Right renal pelvis (tissue), 4 donors: ENCODE data around the gene FAT2. TPM values are rescaled to one million over a fixed set of nuclear protein-coding genes. Genes with fewer than 3 reads are reported as not detected.

Experiments
- DNase-seq, 4 donors: peaks; one replicate each; pipeline ENCODE4 v3.0.0-alpha.2; 2013; ENCODE audit warnings: low read depth in 4 of 4, low spot score in 3 of 4, missing footprints in 1 of 4
- polyA plus RNA-seq, 4 donors: library from polyadenylated mRNA; unstranded; fragments of 120-200 nt; gene quantifications; one replicate each; pipeline ENCODE4 v1.2.1, GENCODE V29; 2013; ENCODE audit not compliant: insufficient read length in 4 of 4

Gene FAT2
- polyA plus RNA-seq, 4 donors, result 5.5 to 10.2 (median 6.9) TPM

DNA sequence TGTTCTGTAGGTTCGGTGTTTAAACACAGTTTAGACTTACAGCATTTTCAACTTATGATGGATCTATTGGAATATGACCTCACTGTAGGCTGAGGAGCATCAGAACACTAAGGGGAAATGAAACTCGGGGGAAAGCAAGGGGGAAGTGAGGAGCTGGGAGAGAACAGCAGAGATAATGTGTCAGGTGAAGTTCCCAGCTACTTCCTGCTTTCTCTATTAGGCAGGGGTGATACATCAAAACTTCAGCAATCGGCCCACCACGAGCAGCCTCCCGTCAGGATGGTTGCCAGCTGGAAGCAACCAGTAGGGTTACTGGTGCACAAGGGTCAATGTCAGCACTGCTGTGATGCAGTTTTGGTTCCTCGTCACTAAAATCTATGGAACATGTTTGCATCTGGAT is 34.3 kb downstream of the FAT2 start:
- DNase-seq, result no peak

DNA sequence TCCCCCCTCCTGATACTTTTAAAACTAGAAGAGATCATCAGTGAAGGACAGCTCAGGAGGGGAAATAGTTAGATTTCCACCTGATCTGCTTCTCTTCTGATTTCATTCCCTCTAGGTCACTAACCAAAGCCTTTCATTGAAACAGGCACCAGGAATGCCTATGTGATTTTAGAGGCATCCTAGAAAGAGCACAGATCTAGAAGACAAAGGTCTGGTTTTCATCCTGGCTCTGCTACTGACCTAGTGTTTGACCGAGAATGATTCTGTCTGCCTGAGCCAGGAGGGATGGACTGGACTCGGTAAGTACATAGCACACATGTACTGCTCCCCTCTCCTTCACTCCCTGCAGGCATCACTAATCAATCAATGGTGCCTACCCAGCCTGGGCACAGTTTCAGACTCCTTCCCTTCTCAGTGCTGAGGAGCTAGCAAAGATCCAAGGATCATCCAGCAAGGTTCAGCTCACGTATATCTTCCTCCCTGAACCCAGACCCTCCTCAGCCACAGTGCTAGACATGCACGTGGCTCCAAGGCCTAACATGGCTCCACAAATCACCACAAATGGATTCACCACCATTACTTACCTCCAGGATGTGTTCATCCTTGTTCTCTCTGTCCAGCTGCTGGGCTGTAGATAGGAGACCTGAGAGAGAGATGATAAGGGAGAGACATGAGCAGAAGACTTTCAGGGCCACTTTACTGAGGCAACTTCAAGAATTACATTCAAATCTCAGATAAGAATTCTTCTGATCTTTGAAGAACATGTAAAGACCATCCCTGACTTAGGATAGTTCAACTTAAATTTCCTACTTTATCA is 35.2 kb downstream of the FAT2 start:
- no peak for DNase-seq

GRCh38 chr5:151553695-151554094 is 37.4 kb downstream of the FAT2 start:
- no peak for DNase-seq

DNA sequence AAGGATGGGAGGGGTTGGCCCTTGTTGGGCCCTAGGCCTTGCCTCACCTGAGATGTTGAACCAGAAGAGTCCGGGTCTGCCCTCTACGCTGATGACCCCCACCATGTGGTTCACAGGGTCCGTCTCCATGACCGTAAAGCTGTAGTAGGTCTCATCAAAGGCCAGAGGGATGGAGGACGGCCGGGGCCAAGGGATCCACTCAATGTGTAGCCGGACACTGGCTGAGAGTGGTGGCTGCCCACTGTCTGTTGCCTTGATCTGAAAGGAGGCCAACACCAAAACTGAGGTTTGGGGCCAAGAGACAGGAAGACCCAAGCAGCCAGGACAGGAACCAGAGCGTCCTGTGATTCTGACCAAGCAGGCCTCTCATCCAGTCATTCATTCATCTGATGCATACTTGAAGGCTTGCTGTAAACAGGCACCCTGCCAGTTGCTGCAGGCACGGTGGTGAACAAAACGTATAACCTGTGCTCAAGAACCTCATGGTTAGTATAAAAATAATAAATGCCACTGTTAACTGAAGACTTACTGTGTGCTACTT is 37.9 kb downstream of the FAT2 start:
- DNase-seq, result no peak

DNA sequence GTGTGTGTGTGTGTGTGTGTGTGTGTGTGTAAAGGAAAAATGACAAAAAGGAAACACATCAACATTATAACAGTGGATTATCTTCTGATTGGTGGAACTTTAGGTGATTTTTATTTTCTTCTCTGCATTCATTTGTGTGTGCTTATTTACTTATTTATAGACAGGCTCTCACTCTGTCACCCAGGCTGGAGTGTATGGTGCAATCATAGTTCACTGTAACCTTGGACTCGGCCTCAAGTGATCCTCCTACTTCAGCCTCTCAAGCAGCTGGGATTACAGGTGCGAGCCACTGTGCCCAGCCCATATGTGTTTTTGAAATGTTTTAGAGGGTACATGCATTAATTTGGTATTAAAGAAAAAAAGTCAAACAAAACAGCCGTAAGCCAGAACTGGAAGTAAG is 39.1 kb downstream of the FAT2 start:
- DNase-seq, result no peak

DNA sequence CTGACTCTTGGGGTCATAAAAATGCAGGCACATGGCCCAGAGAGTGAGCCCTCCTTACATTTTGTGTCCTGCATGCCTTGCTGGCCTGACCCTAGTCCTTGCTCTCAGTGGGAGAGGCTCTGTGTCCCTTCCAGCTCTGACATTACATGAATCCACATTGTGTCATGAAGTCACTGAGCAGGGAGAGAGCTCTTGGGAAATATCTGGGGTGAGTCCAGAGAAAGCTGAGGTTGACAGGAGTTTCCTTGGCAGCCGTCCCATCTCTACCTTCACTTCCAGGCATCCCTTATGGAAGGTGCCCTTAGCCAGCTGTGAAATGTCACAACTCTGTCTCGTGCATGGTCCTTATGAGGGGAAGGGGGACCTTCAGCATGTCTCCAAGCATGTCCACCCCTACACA is 41.0 kb downstream of the FAT2 start:
- no peak for DNase-seq

DNA sequence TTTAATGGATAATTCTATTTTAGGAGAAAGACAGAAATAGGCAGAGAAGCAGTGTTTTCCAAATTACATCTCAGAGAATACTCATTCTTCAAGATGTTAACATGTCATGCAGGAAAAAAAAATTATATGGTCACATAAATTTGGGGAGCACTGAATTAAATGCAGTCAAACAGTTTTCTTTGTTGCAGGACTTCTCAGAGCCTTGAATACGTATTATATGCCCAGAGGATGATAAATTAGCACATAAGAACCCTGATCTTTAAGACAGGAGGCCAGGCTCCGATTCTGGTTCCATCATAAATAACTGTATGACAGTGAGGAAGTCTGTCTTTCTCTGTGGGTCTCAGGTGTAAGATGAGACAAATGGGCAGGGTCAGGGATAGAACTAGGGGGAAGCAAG is 41.4 kb downstream of the FAT2 start:
- DNase-seq, result no peak

GRCh38 chr5:151547364-151547763 is 43.8 kb downstream of the FAT2 start:
- DNase-seq, result no peak

- no peak for DNase-seq
Measured at GRCh38 chr5:151541571-151541970, 49.6 kb downstream of the FAT2 start.

Other genes starting within 250 kb of the FAT2 start
- gene SLC36A2, start 243.8 kb downstream of the FAT2 start, polyA plus RNA-seq, result 1 to 10 TPM; 4.9 to 8.8 (median 6.2) TPM
- 1 to 10 TPM; 6.8 to 8.9 (median 7.8) TPM for gene SLC36A1, start 143.7 kb downstream of the FAT2 start, polyA plus RNA-seq
- gene SPARC, start 95.6 kb upstream of the FAT2 start, polyA plus RNA-seq, result 1,000 to 10,000 TPM; 2,571 to 2,937 (median 2,655) TPM
- gene ATOX1, start 167.3 kb upstream of the FAT2 start, polyA plus RNA-seq, result 100 to 1,000 TPM; 107 to 133 (median 111) TPM
- gene G3BP1, start 180.6 kb upstream of the FAT2 start, polyA plus RNA-seq, result 100 to 1,000 TPM; 155 to 190 (median 178) TPM